Muscle layer of duodenum (tissue), 2 donors: ENCODE data around the gene TDRD1.
"Not testable (repeated sequence)": the region's sequence is repeated elsewhere in the genome, so short reads cannot be mapped to it uniquely, and the experiment has no call there.

ENCODE experiments used
- H3K27ac ChIP-seq: one replicate; pipeline ENCODE4 v1.7.0; 2013; ENCODE audit warnings: mild to moderate bottlenecking, low read length
- H3K27me3 ChIP-seq: one replicate; pipeline ENCODE4 v1.7.0; 2013; ENCODE audit warnings: low read depth, mild to moderate bottlenecking, control low read depth, low read length
- H3K36me3 ChIP-seq, 2 donors: one replicate each; pipeline ENCODE4 v1.7.0; 2013; ENCODE audit warnings: low read length in 2 of 2, control low read depth in 1 of 2, mild to moderate bottlenecking in 1 of 2; ENCODE audit not compliant: insufficient read depth in 2 of 2, control insufficient read depth in 1 of 2
- H3K4me1 ChIP-seq, 2 donors: one replicate each; pipeline ENCODE4 v1.7.0; 2013; ENCODE audit warnings: low read length in 2 of 2, mild to moderate bottlenecking in 2 of 2, control low read depth in 1 of 2, moderate library complexity in 1 of 2; ENCODE audit not compliant: insufficient read depth in 2 of 2, control insufficient read depth in 1 of 2
- H3K4me3 ChIP-seq, 2 donors: one replicate each; pipeline ENCODE4 v1.7.0; 2013; ENCODE audit warnings: low read length in 2 of 2, low read depth in 1 of 2, mild to moderate bottlenecking in 1 of 2
- H3K9me3 ChIP-seq, 2 donors: one replicate each; pipeline ENCODE4 v1.7.0; 2013; ENCODE audit warnings: low read length in 2 of 2, control low read depth in 1 of 2, mild to moderate bottlenecking in 1 of 2; ENCODE audit not compliant: control insufficient read depth in 1 of 2
- donor health status: healthy.

TDRD1 gene, protein sequence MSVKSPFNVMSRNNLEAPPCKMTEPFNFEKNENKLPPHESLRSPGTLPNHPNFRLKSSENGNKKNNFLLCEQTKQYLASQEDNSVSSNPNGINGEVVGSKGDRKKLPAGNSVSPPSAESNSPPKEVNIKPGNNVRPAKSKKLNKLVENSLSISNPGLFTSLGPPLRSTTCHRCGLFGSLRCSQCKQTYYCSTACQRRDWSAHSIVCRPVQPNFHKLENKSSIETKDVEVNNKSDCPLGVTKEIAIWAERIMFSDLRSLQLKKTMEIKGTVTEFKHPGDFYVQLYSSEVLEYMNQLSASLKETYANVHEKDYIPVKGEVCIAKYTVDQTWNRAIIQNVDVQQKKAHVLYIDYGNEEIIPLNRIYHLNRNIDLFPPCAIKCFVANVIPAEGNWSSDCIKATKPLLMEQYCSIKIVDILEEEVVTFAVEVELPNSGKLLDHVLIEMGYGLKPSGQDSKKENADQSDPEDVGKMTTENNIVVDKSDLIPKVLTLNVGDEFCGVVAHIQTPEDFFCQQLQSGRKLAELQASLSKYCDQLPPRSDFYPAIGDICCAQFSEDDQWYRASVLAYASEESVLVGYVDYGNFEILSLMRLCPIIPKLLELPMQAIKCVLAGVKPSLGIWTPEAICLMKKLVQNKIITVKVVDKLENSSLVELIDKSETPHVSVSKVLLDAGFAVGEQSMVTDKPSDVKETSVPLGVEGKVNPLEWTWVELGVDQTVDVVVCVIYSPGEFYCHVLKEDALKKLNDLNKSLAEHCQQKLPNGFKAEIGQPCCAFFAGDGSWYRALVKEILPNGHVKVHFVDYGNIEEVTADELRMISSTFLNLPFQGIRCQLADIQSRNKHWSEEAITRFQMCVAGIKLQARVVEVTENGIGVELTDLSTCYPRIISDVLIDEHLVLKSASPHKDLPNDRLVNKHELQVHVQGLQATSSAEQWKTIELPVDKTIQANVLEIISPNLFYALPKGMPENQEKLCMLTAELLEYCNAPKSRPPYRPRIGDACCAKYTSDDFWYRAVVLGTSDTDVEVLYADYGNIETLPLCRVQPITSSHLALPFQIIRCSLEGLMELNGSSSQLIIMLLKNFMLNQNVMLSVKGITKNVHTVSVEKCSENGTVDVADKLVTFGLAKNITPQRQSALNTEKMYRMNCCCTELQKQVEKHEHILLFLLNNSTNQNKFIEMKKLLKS

GRCh38 chr10:114179148-114179547, at the start of gene TDRD1:
TDRD1 (plus strand) TSS chr10:114179353; CDS start chr10:114187832, 8,479 bp downstream.
- H3K27me3 ChIP-seq: no peaks in the 10 kb centered on the region
- no peak within 1 kb of the TSS for H3K27ac ChIP-seq
- H3K4me3 ChIP-seq: no peak within 1 kb of the TSS
- H3K36me3 ChIP-seq: no peaks in the 10 kb centered on the region
- no peaks in the 10 kb centered on the region for H3K9me3 ChIP-seq
- no peaks in the 10 kb centered on the region for H3K4me1 ChIP-seq

GRCh38 chr10:114131094-114131493, 48.1 kb upstream of the TDRD1 start:
- Histone ChIP-seq H3K4me1 (no peaks in the 10 kb centered on the region), H3K27ac (no peak overlapping the region), H3K36me3 (peaks cover 57 to 69% of the 10 kb centered on the region in 2 donors), H3K4me3 (no peak overlapping the region), H3K27me3 (no peaks in the 10 kb centered on the region), H3K9me3 (no peaks in the 10 kb centered on the region)

- peaks cover 35 to 43% of the 10 kb centered on the region in 2 donors for H3K36me3 ChIP-seq
Observed at GRCh38 chr10:114135476-114135875, 43.7 kb upstream of the TDRD1 start.

GRCh38 chr10:114138581-114138980, 40.6 kb upstream of the TDRD1 start:
- Histone ChIP-seq H3K27ac (no peak overlapping the region), H3K9me3 (no peaks in the 10 kb centered on the region), H3K4me3 (no peak overlapping the region), H3K4me1 (no peaks in the 10 kb centered on the region), H3K36me3 (peaks cover 44 to 45% of the 10 kb centered on the region in 2 donors), H3K27me3 (no peaks in the 10 kb centered on the region)

More at GRCh38 chr10:114135476-114135875, 43.7 kb upstream of the TDRD1 start:
- H3K4me1 ChIP-seq: no peaks in the 10 kb centered on the region
- no peaks in the 10 kb centered on the region for H3K27me3 ChIP-seq
- no peak overlapping the region for H3K27ac ChIP-seq
- H3K9me3 ChIP-seq: no peaks in the 10 kb centered on the region
- no peak overlapping the region for H3K4me3 ChIP-seq

GRCh38 chr10:114140036-114140435, 39.1 kb upstream of the TDRD1 start:
- no peak overlapping the region for H3K4me3 ChIP-seq
- no peaks in the 10 kb centered on the region for H3K9me3 ChIP-seq
- peaks cover 32 to 41% of the 10 kb centered on the region in 2 donors for H3K36me3 ChIP-seq
- H3K27me3 ChIP-seq: no peaks in the 10 kb centered on the region
- no peaks in the 10 kb centered on the region for H3K4me1 ChIP-seq
- no peak overlapping the region for H3K27ac ChIP-seq

GRCh38 chr10:114140827-114141226, 38.3 kb upstream of the TDRD1 start:
- not testable (repeated sequence) for H3K4me1 ChIP-seq, H3K27me3 ChIP-seq, H3K4me3 ChIP-seq, H3K9me3 ChIP-seq, H3K27ac ChIP-seq
- peaks cover 25 to 33% of the 10 kb centered on the region in 2 donors for H3K36me3 ChIP-seq

DNA sequence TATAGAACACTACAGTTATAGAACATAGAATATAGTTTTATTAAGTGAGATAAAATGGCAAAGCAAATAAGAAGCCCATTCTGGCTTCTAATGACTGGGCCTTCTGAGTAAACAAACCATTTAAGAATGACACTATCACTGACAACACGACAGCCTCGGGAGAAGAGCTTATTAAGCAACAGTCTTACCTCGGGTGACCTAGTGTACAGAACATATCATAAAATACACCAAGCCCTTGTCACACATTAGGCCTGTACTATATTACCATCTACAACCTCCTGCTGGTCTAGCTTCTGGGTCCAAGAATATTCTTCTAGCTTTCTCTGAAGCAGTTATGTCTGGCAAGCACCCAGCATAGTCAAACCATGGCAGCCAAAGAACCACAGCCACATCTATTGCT, 37.1 kb upstream of the TDRD1 start:
- H3K36me3 ChIP-seq: peaks cover 24 to 27% of the 10 kb centered on the region in 2 donors
- H3K9me3 ChIP-seq: no peaks in the 10 kb centered on the region
- H3K27ac ChIP-seq: no peak overlapping the region
- H3K4me1 ChIP-seq: no peaks in the 10 kb centered on the region
- no peaks in the 10 kb centered on the region for H3K27me3 ChIP-seq
- H3K4me3 ChIP-seq: no peak overlapping the region

- Histone ChIP-seq H3K36me3 (peaks cover 23 to 37% of the 10 kb centered on the region in 2 donors), H3K4me3 (no peak overlapping the region), H3K27me3 (no peaks in the 10 kb centered on the region), H3K9me3 (no peaks in the 10 kb centered on the region), H3K4me1 (no peaks in the 10 kb centered on the region), H3K27ac (no peak overlapping the region)
Observed at GRCh38 chr10:114143160-114143559, 36.0 kb upstream of the TDRD1 start.

DNA sequence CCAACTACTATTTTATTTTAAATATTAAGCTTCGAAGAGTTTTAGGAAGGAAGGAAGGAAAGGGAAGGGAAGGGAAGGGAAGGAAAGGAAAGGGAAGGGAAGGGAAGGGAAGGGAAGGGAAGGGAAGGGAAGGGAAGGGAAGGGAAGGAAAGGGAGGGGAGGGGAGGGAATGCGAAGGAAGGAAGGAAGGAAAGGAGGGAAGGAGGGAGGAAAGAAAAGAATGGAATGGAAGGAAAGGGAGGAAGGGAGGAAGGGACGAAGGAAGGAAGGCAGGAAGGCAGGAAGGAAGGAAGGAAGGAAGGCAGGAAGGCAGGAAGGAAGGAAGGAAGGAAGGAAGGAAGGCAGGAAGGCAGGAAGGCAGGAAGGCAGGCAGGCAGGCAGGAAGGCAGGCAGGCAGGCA, 29.7 kb upstream of the TDRD1 start:
- H3K36me3 ChIP-seq: peaks cover 29 to 39% of the 10 kb centered on the region in 2 donors

DNA sequence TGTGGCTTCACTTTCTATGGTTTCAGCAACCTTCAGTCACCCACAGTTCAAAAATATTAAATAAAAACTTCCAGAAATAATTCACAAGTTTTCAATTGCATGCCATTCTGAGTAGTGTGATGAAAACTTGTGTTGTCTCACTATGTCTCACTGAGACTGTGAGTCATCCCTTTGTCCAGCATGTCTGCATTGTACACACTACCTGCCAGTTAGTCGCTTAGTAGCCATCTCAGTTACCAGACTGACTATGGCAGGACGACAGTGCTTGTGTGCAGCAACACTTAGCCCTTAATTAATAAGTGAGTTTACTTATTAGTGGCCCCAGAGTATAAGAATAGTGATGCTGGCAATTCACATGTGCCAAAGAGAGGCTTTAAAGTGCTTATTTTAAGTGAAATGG, 27.7 kb upstream of the TDRD1 start:
- Histone ChIP-seq H3K4me3 (no peak overlapping the region), H3K4me1 (no peaks in the 10 kb centered on the region), H3K27ac (no peak overlapping the region), H3K27me3 (no peaks in the 10 kb centered on the region), H3K36me3 (peaks cover 22 to 51% of the 10 kb centered on the region in 2 donors), H3K9me3 (no peaks in the 10 kb centered on the region)

More for the DNA sequence above, 29.7 kb upstream of the TDRD1 start:
- not testable (repeated sequence) for H3K9me3 ChIP-seq, H3K4me3 ChIP-seq, H3K27me3 ChIP-seq, H3K4me1 ChIP-seq, H3K27ac ChIP-seq

DNA sequence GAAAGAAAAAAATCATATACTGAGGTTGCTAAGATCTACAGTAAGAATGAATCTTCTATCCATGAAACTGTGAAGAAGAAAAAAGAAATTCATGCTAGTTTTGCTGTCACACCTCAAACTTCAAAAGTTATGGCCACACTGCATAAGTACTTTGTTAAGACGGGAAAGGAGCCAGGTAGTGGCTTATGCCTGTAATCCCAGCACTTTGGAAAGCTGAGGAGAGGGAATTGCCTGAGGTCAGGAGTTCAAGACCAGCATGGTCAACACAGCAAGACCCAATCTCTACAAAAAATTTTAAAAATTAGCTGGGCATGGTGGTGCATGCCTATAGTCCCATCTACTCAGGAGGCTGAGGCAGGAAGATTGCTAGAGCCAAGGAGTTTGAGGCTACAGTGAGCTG, 27.3 kb upstream of the TDRD1 start:
- peaks cover 21 to 51% of the 10 kb centered on the region in 2 donors for H3K36me3 ChIP-seq
- no peak overlapping the region for H3K4me3 ChIP-seq
- no peaks in the 10 kb centered on the region for H3K9me3 ChIP-seq
- no peak overlapping the region for H3K27ac ChIP-seq
- no peaks in the 10 kb centered on the region for H3K4me1 ChIP-seq
- H3K27me3 ChIP-seq: no peaks in the 10 kb centered on the region
